Activated T-cell treated with anti-CD3 and anti-CD28 coated beads for 24 hours (primary cell): ENCODE data around the gene TMEM167B.

ENCODE experiments used
- DNase-seq: peaks from one replicate; pipeline ENCODE4 v3.0.0-alpha.2; 2020; ENCODE audit warnings: low read depth

Gene TMEM167B

GRCh38 chr1:109083501-109083900, 7.1 kb upstream of the TMEM167B start:
- DNase-seq: no peak

- DNase-seq: no peak
Measured at GRCh38 chr1:109083923-109084322, 6.6 kb upstream of the TMEM167B start.

DNA sequence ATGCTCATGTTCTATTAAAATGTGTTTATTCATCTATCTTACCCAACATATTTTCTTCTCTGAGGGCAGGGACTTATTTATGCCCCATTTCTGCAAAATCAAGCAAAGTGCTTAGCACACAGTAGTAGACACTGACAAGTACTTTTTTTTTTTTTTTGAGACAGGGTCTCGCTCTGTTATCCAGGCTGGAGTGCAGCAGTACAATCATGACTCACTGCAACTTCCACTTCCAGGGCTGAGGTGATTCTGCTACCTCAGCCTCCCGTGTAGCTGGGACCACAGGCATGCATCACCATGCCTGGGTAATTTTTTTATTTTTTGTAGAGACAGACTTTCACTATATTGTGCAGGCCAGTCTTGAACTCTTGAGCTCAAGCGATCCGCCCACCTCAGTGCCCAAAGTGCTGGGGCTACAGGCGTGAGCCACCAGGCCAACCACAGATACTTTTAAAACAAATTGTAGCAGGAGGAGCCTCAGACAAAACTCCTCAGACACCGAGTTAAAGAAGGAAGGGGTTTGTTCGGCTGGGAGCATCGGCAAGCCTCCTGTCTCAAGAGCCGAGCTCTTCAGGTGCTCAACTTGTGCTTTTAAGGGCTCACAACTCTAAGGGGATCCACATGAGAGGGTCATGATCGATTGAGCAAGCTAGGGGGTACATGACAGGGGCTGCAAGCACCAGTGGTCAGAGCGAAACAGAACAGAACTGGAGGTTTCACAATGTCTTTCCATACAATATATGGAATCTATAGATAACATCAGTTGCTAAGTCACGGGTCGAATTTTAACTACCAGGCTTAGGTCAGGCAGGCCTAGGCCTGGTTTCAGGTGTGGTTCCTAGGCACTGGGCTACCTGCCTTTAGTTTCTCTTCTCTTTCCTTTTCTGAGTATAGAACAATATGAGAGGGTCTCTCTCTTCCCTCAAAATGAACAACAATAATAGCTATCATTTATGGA, 5.7 kb upstream of the TMEM167B start:
- no peak for DNase-seq

- DNase-seq: no peak
Measured at GRCh38 chr1:109089242-109090015, 1.1 kb upstream of the TMEM167B start.

DNA sequence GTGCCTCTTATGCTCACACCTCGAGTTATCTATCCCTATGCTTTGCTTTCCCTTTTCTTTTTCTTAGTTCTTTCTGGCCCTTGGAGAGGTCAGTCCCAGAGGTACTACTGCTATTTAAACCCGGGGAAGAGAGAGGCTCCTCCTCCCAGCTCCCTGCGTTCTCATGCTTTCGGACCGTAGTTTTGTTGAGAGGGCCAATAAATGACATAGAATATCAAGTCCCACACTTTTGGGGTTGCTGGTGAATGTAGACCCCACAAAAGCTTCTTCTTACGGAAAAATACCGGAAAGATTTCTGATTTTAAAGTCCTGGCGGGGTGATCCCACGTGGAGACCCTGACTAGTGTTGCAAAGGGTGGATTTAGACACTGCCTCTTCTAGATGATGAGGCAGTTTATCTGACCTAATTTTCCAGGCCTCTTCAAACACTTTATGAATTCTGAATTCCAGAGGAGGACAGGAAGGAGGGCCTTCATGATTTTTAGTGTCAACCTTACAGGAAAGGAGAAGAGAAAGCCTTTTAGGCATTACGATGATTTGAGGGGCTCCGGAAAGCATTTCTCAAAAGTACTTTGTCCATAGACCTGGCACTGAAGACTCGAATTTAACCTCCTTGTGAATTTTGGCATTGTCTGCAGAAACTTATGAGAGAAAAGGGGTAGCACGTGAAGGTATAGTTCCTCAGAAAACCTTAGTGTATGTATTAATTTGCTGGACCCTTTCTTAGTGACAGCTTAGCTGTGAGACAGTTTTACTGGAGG, 694 bp downstream of the TMEM167B start:
- DNase-seq: no peak

DNA sequence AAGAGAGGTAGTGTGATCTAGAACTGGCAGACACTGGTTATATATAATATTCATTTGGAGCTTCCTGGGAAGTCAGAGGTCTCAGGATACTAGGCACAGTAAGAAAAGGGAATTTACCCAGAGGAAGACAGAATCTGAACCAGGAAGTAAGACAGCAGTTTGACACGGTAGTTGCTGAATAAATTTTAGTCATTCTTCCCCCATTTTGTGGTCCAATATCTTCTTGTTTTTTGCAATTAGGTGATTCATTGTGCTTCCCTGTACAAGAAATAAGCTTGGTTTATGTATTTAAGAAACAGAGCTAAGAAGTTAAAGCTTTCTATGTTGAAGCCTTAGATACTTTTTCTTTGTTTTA, 1.3 kb downstream of the TMEM167B start:
- no peak for DNase-seq

DNA sequence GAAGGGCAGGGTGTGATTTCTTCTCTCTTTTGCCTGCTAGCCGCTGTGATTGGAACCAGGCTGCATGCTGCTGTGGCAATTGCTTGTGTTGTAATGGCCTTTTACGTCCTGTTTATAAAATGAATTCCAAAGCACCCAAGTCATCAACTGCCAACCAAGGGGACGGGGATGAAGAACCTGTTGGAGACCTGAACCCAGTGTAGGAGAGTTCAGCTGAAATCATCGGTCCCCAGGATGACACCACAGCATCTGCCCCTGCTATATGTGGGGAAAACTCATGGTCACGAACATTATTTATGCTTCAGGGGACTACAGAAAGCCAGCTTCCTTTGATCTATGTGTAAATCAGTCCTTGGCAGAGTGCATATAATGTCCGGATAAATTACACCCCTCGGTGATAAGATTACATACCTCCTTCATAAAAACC, 3.8 kb downstream of the TMEM167B start:
- DNase-seq: no peak

DNA sequence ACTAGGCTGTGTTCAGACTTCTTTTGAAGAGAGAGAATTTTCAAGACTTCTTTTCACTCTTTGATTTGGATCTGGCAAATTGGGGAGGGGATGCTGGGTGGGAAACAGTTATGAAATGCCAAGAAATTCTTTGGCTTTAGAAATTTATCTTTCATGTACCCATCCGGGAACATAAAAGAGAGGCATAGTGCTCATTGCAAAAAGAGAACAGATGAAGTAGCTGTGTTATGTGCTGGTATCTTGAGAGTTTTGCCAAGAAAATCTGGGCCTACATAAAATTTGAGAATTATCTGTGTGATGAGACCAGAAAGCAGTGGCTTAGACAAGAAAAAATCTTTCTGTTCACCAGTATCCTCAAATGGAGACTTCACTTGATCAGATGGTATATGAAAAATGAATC, 4.3 kb downstream of the TMEM167B start:
- DNase-seq: no peak

DNA sequence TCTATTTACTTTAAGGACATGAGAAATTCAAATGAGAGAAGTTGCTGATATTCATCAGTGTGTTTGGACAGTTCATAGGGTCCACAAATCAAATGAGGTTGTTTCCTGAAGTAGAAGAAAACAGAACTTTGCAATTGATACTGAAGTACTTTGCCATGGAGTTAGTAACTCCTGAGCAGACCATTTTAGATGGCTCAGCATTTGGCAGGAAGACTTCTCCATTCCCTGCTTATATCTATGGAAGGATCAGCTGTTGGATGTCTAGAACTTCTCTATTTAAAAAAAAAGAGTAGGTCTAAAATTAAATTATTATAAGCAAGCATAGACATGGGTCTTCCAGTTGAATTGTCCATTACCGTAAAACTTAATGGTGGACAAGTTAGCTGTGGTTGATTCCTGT, 5.1 kb downstream of the TMEM167B start:
- DNase-seq: no peak

- no peak for DNase-seq
Measured at GRCh38 chr1:109096120-109096519, 5.6 kb downstream of the TMEM167B start.

DNA sequence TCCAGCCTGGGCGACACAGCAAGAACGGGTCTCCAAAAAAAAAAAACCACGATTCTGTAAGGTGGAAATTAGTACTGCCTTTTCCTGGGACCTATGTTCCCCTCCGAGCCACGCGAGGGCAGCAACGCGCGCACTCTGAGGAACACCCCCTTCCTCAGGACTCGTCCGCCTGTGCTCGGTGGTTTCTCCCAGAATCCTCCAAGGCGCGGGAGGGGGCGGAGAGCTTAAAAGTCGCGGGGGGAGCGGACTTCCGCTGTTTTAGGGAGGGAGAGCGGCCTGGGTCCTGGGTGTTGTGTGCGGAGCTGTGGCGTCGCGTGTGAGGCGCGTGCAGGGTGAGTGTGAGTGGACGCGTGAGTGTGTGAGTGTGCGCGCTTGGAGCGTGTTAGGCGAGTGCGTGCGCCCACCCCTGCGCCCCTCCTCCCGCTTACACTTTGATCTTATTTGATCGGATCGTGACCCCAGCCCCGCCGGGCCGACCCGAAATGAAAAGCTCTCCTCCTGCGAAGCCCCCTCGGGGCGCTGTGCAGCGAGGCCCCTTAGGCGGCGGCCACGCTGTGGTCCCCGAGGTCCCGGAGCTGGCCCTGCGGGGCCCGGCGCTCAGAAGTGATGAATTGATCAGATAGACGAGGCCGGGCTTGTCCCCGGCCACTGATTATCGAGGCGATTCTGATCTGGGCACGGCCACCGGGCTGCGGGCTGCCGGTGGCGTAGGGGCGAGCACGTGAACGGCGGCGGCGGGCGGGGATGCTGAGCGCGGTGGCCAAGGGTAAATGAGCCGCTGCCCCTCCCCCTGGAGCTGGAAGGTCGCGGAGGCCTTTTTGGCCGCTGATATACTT, 9.6 kb downstream of the TMEM167B start:
- peak; percentile 94 for DNase-seq

DNA sequence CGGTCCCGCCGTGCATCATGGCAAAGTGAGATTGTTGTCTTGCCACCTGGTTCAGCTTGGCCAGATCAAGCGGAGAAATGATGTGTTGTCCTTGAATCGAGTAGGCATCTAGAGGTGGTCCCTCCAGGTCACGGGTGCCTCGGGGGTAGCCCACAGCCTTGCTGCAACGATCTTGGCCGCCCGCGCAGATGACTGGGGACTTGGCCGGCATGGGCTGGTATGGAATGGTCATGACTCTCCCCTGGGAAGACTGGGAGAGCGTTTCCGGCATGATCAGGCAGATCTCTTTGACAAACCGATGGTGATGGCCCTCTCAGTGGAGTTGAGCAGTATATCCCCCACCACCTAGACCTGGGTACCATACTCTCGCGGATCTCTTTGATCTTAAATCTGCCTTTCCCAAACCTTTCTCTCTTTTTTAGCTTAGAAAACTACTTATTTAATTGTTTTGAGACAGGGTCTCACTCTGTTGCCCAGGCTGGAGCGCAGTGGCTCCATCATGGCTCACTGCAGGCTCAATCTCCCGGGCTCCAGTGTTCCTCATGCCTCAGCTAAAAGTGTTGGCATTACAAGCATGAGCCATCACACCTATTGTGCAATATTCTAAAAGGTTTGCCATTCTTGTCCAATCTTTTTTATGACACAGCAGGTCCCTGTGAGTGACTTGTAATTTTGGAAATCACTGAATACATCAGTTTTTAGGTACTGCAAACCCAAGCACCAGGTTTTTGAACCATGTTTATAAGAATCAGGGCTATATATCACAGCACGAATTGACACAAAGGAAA, 14.0 kb downstream of the TMEM167B start:
- DNase-seq: no peak

- DNase-seq: no peak
Measured at GRCh38 chr1:109105881-109106280, 15.3 kb downstream of the TMEM167B start.

GRCh38 chr1:109107785-109108184, 17.2 kb downstream of the TMEM167B start:
- no peak for DNase-seq

DNA sequence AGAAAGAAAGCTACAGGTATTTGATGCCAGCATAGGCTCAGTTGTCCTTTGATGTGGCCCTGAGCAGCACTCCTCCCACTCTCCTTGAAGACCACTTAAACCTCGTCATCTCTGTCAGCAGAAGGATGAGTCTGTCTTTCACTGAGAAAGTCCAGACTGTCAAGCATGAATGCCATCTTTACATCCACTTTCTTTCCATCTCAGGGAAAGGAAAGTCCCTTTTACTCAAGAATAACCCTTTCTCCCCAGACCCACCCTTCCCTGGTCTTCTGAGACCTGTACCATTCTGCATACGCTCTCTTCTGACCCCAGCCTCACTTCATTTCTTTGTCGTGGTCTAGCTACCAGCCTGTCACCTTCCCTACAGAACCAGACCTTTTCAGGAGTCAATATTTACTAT, 19.3 kb downstream of the TMEM167B start:
- no peak for DNase-seq

DNA sequence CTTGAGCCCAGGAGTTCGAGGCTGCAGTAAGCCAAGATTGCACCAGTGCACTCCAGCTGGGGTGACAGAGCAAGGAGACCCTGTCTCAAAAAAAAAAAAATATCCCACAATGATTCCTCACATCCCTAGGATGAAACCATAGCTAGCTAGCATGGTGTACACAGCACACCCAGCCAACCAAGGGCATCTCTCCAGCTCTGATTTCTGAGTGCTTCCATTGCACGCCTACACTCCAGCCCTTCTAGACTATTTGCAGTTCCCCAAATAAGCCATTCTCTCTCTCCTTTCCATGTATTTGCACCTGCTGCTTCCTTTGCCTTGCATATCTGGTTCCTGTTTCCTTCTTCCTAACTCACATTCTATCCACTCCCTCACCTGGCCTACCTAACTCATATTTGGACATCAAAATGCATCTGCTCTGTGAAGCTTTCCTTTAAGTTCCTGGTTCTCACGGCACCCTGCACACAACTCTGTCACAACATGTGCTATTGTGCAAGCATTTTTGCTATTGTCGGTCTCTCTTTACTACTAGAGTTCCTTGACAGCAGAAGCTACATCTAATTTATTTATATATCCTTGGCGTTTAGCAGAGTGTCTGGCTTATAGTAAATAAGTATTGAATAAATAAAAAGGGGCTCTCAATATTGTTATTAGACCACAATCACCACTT, 21.0 kb downstream of the TMEM167B start:
- DNase-seq: no peak

- DNase-seq: no peak
Measured at GRCh38 chr1:109112056-109112651, 21.6 kb downstream of the TMEM167B start.

DNA sequence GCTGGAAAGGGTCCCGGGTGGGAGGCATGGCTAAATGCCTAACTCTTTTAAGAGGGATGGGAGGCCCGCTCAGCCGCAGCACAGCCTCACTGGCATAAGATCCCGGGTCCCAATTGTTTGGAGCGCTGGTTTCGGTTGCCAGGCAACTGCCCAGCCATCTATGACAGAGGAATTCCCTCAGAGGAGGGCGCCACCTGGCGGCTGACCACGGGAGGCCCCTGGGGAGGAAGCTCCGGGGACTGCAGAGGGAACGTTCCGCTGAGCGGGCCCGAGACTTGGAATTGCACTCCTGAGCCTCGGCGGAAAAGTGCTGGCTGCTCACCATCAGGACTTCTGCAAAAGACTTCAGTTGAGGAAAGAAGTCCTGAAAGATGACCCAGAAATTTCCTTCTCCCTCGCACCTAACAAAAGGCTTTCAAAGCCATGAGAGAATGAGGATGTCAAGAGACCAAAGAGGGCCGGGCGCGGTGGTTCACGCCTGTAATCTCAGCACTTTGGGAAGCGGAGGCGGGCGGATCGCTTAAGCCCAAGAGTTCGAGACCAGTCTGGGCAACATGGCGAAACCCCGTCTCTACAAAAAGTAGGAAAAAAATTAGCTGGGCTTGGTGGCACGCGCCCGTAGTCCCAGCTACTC, 22.2 kb downstream of the TMEM167B start:
- peak; percentile 80 for DNase-seq
